Osteoblast (primary cell): ENCODE results near the gene BRICD5. TPM values are rescaled to one million over a fixed set of nuclear protein-coding genes. Genes with fewer than 3 reads are reported as not detected.

Experiments
- DNase-seq: peaks from one replicate; pipeline ENCODE4 v3.0.0; 2011; ENCODE audit warnings: low spot score, mixed read lengths; ENCODE audit not compliant: insufficient read length; ENCODE audit errors: missing footprints
- H2AFZ ChIP-seq: 2 replicates; pipeline ENCODE4 v1.6.0; 2011; ENCODE audit warnings: mild to moderate bottlenecking, low read length
- H3K27ac ChIP-seq: 2 replicates; pipeline ENCODE4 v1.5.1; 2011; ENCODE audit warnings: mild to moderate bottlenecking, low read depth, low read length, moderate library complexity
- H3K27me3 ChIP-seq: 2 replicates; pipeline ENCODE4 v1.6.0; 2012; ENCODE audit warnings: mild to moderate bottlenecking, control low read depth, inconsistent platforms, low read length, moderate library complexity; ENCODE audit not compliant: insufficient read depth
- H3K36me3 ChIP-seq: 2 replicates; pipeline ENCODE4 v1.5.1; 2011; ENCODE audit warnings: mild to moderate bottlenecking, low read length, control low read depth, moderate library complexity; ENCODE audit not compliant: insufficient read depth
- H3K4me1 ChIP-seq: 2 replicates; pipeline ENCODE4 v1.5.1; 2011; ENCODE audit warnings: mild to moderate bottlenecking, low read length, control low read depth, moderate library complexity; ENCODE audit not compliant: insufficient read depth
- H3K4me2 ChIP-seq: 2 replicates; pipeline ENCODE4 v1.6.0; 2011; ENCODE audit warnings: mild to moderate bottlenecking, low read length; ENCODE audit not compliant: insufficient read depth
- H3K4me3 ChIP-seq: fragments of 200-600 bp; sonication (generic); 3 replicates; pipeline ENCODE4 v1.5.1; 2012; ENCODE audit warnings: mild to moderate bottlenecking, low read length, inconsistent platforms; ENCODE audit not compliant: insufficient read depth
- H3K79me2 ChIP-seq: 2 replicates; pipeline ENCODE4 v1.6.0; 2012; ENCODE audit warnings: mild to moderate bottlenecking, low read length, control low read depth, inconsistent platforms; ENCODE audit not compliant: insufficient read depth
- H3K9me3 ChIP-seq: 2 replicates; pipeline ENCODE4 v1.5.1; 2011; ENCODE audit warnings: low read depth, low read length, control low read depth
- H4K20me1 ChIP-seq: 2 replicates; pipeline ENCODE4 v1.6.0; 2012; ENCODE audit warnings: mild to moderate bottlenecking, low read length, control low read depth; ENCODE audit not compliant: insufficient read depth
- total RNA-seq: library from RNA; depleted of rRNA; stranded (reverse); fragments of >200 nt; gene quantifications from 2 replicates; pipeline ENCODE4 v1.2.3, GENCODE V29; 2012
- TF ChIP-seq, protein P1 (sequence below): IDR thresholded peaks from 2 replicates; pipeline ENCODE4 v1.5.1; 2011; ENCODE audit warnings: mild to moderate bottlenecking, low read depth, low read length, moderate library complexity; ENCODE audit errors: extremely low read depth

BRICD5 gene
- total RNA-seq, 1 donor, result 2.5 TPM

DNA sequence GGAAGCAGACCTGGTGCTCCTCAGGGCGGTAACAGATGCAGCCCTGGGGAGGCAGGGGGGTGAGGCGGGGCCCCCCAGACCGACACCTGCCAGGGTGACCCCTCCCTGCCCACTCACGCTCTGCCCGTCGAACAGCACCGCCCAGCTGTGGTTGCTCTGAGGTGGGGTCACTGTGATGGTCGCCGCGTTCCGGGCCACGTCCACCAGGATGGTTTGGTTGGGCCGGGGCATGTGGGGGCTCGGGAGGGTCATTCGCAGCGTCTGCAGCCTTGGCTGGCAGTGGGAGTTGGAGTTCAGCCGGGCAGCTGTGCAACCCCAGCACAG lies 692 bp downstream of the BRICD5 start:
- peaks cover 20% of the 10 kb centered on the region for H3K36me3 ChIP-seq
- peaks cover 51% of the 10 kb centered on the region for H3K79me2 ChIP-seq
- no peak overlapping the region for H2AFZ ChIP-seq
- no peak for DNase-seq
- H3K27ac ChIP-seq, result no peak overlapping the region
- H3K4me2 ChIP-seq, result no peak overlapping the region
- no peaks in the 10 kb centered on the region for H3K9me3 ChIP-seq
- TF ChIP-seq, protein P1, sequence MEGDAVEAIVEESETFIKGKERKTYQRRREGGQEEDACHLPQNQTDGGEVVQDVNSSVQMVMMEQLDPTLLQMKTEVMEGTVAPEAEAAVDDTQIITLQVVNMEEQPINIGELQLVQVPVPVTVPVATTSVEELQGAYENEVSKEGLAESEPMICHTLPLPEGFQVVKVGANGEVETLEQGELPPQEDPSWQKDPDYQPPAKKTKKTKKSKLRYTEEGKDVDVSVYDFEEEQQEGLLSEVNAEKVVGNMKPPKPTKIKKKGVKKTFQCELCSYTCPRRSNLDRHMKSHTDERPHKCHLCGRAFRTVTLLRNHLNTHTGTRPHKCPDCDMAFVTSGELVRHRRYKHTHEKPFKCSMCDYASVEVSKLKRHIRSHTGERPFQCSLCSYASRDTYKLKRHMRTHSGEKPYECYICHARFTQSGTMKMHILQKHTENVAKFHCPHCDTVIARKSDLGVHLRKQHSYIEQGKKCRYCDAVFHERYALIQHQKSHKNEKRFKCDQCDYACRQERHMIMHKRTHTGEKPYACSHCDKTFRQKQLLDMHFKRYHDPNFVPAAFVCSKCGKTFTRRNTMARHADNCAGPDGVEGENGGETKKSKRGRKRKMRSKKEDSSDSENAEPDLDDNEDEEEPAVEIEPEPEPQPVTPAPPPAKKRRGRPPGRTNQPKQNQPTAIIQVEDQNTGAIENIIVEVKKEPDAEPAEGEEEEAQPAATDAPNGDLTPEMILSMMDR, result no peak
- H3K27me3 ChIP-seq, result no peaks in the 10 kb centered on the region
- no peaks in the 10 kb centered on the region for H4K20me1 ChIP-seq
- H3K4me1 ChIP-seq, result peaks cover 23% of the 10 kb centered on the region
- H3K4me3 ChIP-seq, result no peak overlapping the region

DNA sequence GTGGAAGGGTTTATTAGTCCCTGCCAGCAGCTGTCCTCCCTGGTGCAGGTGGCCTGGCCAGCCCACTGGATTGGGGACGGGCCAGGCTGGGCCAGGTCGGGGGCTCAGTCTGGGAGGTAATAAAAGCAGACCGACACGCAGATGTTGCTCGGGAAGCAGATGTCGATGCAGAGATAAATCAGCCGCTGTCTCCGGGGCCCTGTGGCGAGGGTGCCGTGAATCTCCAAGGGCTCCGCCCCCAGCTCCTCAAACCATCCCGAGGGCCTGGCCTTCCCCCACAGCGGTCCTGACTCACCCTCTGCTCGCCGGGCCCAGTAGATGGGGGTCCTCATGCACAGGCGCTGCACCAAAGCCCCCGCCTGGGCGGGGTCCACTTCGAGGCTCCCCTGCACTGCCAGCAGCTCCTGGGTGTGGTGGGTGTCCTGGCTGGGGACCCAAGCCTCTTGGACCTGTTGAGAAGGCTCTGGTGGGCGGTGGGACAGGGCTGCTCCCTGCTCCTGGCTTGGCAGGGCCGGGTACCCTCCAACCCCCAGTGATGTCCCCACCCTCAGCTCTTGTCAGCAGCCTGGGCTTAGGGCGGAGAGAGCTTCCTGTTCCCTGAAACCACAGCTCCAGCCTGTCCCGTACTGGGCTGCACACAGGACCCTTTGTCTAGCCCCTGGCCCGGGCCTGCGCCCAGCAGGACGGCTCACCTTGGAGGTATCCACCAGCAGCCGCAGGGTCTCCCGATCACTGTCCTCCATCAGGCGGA lies 1.2 kb downstream of the BRICD5 start:
- Histone ChIP-seq H3K36me3 (peaks cover 20% of the 10 kb centered on the region), H3K4me3 (no peak overlapping the region), H3K4me2 (no peak overlapping the region), H3K27ac (no peak overlapping the region), H3K9me3 (no peaks in the 10 kb centered on the region), H3K79me2 (peaks cover 51% of the 10 kb centered on the region), H3K4me1 (peaks cover 28% of the 10 kb centered on the region), H3K27me3 (no peaks in the 10 kb centered on the region), H4K20me1 (no peaks in the 10 kb centered on the region), H2AFZ (no peak overlapping the region)
- TF ChIP-seq, protein P1, result no peak
- DNase-seq, result no peak

DNA sequence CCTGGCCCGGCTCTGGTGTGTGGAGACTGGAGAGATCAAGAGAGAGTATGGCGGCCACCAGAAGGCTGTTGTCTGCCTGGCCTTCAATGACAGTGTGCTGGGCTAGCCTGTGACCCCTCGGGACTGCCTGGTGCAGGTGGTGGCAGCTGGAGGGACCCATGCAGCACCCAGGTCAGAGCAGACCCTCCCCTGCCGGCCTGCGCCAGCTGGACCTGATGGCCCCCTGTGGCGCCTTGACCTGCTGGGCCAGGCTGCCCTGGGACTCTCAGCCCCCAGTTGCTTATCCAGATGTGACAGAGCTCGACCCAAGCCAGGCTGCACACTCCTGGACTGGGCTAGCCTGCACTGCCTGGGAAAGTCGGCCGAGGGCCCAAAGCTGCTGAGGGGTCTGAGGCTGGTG lies 1.9 kb downstream of the BRICD5 start:
- Histone ChIP-seq H3K4me2 (no peak overlapping the region), H2AFZ (no peak overlapping the region), H3K27me3 (no peaks in the 10 kb centered on the region), H3K4me1 (peaks cover 28% of the 10 kb centered on the region), H3K79me2 (peaks cover 46% of the 10 kb centered on the region), H3K4me3 (no peak overlapping the region), H3K36me3 (peaks cover 20% of the 10 kb centered on the region), H3K9me3 (no peaks in the 10 kb centered on the region), H4K20me1 (no peaks in the 10 kb centered on the region), H3K27ac (no peak overlapping the region)
- no peak for DNase-seq
- TF ChIP-seq, protein P1, result no peak

DNA sequence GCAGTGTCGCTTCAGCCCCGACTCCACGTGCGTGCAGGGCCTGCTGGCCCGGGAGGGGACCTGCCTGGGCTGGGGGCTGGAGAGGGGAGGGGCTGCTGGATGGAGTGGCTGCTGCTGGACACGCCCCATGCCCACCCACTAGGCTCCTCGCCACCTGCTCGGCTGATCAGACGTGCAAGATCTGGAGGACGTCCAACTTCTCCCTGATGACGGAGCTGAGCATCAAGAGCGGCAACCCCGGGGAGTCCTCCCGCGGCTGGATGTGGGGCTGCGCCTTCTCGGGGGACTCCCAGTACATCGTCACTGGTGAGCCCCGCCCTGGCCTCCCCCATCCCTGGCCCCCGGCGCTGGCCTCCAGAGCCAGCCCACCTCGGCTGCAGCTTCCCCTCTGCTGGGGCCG lies 2.4 kb downstream of the BRICD5 start:
- peaks cover 23% of the 10 kb centered on the region for H3K4me1 ChIP-seq
- H3K36me3 ChIP-seq, result peaks cover 20% of the 10 kb centered on the region
- TF ChIP-seq, protein P1, result no peak
- H4K20me1 ChIP-seq, result no peaks in the 10 kb centered on the region
- no peak overlapping the region for H3K4me2 ChIP-seq
- no peak overlapping the region for H3K27ac ChIP-seq
- peaks cover 41% of the 10 kb centered on the region for H3K79me2 ChIP-seq
- H3K9me3 ChIP-seq, result no peaks in the 10 kb centered on the region
- no peaks in the 10 kb centered on the region for H3K27me3 ChIP-seq
- no peak overlapping the region for H3K4me3 ChIP-seq
- H2AFZ ChIP-seq, result no peak overlapping the region
- DNase-seq, result no peak
